SK-N-SH treated with all-trans-retinoic acid at 6 μM for 48 hours (cell line): ENCODE measurements around the gene FUT3.
A peak's percentile ranks its signal among the peaks of the same experiment; 100 is the strongest.

ENCODE experiments used
- ARNTL ChIP-seq: fragments of 450-650 bp; formaldehyde crosslinking; IDR thresholded peaks from 2 replicates; pipeline ENCODE4 v1.5.0; 2020; ENCODE audit warnings: low read depth, mild to moderate bottlenecking, moderate library complexity, borderline replicate concordance
- BACH2 ChIP-seq: fragments of 250-450 bp; sonication (Bioruptor Pico); IDR thresholded peaks from 2 replicates; pipeline ENCODE4 v1.9.0; 2021; ENCODE audit warnings: mild to moderate bottlenecking, borderline replicate concordance
- GLIS3 ChIP-seq: fragments of 250-450 bp; sonication (Bioruptor Pico); IDR thresholded peaks from 2 replicates; pipeline ENCODE4 v1.5.0; 2020; ENCODE audit warnings: mild to moderate bottlenecking, moderate library complexity
- PPARA ChIP-seq: fragments of 250-450 bp; sonication (Bioruptor Pico); IDR thresholded peaks from 2 replicates; pipeline ENCODE4 v1.5.0; 2020; ENCODE audit warnings: mild to moderate bottlenecking, borderline replicate concordance
- RARB ChIP-seq: fragments of 250-450 bp; sonication (Bioruptor Pico); IDR thresholded peaks from 2 replicates; pipeline ENCODE4 v1.8.0; 2021; ENCODE audit warnings: mild to moderate bottlenecking, moderate library complexity
- SNAI2 ChIP-seq: fragments of 250-450 bp; sonication (Bioruptor Pico); IDR thresholded peaks from 2 replicates; pipeline ENCODE4 v1.5.0; 2020; ENCODE audit warnings: mild to moderate bottlenecking, moderate library complexity
- TOX ChIP-seq: fragments of 250-450 bp; sonication (Bioruptor Pico); IDR thresholded peaks from 2 replicates; pipeline ENCODE4 v1.8.0; 2021; ENCODE audit warnings: mild to moderate bottlenecking, moderate library complexity, borderline replicate concordance
- ZFP3 ChIP-seq: fragments of 250-450 bp; sonication (Bioruptor Pico); IDR thresholded peaks from 2 replicates; pipeline ENCODE4 v1.5.0; 2020; ENCODE audit warnings: mild to moderate bottlenecking, moderate library complexity
- ZNF565 ChIP-seq: fragments of 450-650 bp; formaldehyde crosslinking; conservative IDR thresholded peaks from 2 replicates; pipeline ENCODE4 v1.5.0; 2020; ENCODE audit warnings: low read depth, mild to moderate bottlenecking, moderate library complexity
- ZNF70 ChIP-seq: fragments of 450-650 bp; formaldehyde crosslinking; IDR thresholded peaks from 2 replicates; pipeline ENCODE4 v1.5.0; 2020; ENCODE audit warnings: mild to moderate bottlenecking, moderate library complexity
- TF ChIP-seq, protein P1 (sequence below): fragments of 250-450 bp; sonication (Bioruptor Pico); IDR thresholded peaks from 2 replicates; pipeline ENCODE4 v1.8.0; 2020; ENCODE audit warnings: mild to moderate bottlenecking, moderate library complexity, borderline replicate concordance
- TF ChIP-seq, protein P2 (sequence below): fragments of 250-450 bp; sonication (Bioruptor Pico); IDR thresholded peaks from 2 replicates; pipeline ENCODE4 v1.5.0; 2020; ENCODE audit warnings: mild to moderate bottlenecking, moderate library complexity

DNA sequence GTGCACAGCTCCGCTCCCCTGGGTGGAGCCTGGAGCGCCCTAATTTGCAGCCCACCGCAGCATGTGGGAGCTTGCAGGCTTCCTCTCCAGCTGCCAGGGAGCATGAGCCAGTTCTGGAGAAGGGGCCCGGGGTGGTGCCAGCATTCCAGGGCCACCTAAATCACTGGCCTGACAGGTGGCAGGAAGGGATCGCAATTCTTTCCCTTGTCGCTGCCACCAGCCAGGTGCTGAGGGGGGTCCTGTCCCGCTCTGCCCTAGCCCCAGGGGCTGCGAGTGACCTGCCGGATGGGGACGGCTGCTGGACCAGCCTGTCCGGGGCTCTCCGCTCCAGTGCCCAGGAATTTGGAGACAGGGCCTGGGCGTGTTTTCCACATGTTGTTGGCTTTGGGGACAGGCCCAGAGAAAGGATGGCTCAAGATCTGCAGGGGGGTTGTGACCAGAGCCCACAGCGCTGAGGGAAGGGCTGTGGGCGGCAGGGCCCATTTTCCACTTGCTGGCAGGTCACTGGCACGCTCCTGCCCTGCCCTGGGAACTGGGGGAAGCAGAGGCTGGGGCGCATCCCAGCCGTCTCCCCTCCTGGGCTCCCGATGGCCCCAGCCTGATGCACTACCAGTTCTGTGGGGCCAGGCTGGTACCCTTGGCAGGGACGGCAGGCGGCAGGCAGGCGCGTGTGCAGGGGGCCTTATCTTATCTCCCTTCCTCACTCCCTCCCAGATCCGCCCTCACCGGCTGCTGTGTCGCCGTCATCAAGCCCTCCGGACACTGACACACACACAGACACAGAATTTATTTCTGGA, 42.9 kb upstream of the FUT3 start:
- TF ChIP-seq, protein P1, sequence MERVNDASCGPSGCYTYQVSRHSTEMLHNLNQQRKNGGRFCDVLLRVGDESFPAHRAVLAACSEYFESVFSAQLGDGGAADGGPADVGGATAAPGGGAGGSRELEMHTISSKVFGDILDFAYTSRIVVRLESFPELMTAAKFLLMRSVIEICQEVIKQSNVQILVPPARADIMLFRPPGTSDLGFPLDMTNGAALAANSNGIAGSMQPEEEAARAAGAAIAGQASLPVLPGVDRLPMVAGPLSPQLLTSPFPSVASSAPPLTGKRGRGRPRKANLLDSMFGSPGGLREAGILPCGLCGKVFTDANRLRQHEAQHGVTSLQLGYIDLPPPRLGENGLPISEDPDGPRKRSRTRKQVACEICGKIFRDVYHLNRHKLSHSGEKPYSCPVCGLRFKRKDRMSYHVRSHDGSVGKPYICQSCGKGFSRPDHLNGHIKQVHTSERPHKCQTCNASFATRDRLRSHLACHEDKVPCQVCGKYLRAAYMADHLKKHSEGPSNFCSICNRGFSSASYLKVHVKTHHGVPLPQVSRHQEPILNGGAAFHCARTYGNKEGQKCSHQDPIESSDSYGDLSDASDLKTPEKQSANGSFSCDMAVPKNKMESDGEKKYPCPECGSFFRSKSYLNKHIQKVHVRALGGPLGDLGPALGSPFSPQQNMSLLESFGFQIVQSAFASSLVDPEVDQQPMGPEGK (CRISPR knock-in tag) = no peak
- TF ChIP-seq PPARA (no peak), TOX (CRISPR knock-in tag) (no peak), ZFP3 (no peak), SNAI2 (no peak), ZNF565 (no peak), BACH2 (CRISPR knock-in tag) (no peak), GLIS3 (CRISPR knock-in tag) (no peak), RARB (CRISPR knock-in tag) (no peak), ZNF70 (CRISPR knock-in tag) (no peak), ARNTL (CRISPR knock-in tag) (no peak)
- TF ChIP-seq, protein P2, sequence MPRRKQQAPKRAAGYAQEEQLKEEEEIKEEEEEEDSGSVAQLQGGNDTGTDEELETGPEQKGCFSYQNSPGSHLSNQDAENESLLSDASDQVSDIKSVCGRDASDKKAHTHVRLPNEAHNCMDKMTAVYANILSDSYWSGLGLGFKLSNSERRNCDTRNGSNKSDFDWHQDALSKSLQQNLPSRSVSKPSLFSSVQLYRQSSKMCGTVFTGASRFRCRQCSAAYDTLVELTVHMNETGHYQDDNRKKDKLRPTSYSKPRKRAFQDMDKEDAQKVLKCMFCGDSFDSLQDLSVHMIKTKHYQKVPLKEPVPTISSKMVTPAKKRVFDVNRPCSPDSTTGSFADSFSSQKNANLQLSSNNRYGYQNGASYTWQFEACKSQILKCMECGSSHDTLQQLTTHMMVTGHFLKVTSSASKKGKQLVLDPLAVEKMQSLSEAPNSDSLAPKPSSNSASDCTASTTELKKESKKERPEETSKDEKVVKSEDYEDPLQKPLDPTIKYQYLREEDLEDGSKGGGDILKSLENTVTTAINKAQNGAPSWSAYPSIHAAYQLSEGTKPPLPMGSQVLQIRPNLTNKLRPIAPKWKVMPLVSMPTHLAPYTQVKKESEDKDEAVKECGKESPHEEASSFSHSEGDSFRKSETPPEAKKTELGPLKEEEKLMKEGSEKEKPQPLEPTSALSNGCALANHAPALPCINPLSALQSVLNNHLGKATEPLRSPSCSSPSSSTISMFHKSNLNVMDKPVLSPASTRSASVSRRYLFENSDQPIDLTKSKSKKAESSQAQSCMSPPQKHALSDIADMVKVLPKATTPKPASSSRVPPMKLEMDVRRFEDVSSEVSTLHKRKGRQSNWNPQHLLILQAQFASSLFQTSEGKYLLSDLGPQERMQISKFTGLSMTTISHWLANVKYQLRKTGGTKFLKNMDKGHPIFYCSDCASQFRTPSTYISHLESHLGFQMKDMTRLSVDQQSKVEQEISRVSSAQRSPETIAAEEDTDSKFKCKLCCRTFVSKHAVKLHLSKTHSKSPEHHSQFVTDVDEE (CRISPR knock-in tag) = peak; percentile 34; the same call in 1 of the 2 replicates
